ENCODE measurements around the gene FARS2.

The FARS2 gene

DNA sequence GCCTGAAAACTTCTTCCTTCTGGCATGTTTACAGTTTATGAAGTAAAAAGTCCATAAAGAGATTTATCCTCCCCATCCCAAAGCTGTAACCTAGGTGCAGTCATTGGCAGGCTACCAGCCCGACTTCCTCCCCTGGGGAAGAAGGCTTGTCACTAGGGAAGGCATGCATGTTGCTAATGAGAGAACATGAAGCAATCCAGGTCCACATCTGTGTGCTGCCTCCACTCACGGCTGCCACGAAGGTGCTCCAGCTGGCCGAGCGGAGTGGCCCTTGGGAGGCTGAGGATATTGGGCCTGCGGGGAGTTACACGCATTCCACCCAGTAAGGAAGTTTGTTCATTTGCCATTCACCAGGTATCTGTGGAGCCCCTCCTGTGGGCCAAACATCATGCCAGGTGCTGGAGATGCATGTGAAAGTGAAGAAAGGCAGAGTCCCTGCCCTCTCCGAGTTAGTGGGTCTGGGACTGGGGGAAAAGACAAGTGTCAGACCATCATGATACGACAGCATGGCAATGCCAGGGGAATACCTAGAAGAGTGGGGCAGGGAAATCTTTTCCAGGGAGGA is 488.4 kb downstream of the FARS2 start:
- TF ChIP-seq GATA1 (IDR thresholded peaks at IDR 0.05; ENCODE audit: low read depth, low read length): no peak
- TF ChIP-seq POLR2A (IDR thresholded peaks at IDR 0.05; ENCODE audit: low read length): no peak
- no peak for DNase-seq

DNA sequence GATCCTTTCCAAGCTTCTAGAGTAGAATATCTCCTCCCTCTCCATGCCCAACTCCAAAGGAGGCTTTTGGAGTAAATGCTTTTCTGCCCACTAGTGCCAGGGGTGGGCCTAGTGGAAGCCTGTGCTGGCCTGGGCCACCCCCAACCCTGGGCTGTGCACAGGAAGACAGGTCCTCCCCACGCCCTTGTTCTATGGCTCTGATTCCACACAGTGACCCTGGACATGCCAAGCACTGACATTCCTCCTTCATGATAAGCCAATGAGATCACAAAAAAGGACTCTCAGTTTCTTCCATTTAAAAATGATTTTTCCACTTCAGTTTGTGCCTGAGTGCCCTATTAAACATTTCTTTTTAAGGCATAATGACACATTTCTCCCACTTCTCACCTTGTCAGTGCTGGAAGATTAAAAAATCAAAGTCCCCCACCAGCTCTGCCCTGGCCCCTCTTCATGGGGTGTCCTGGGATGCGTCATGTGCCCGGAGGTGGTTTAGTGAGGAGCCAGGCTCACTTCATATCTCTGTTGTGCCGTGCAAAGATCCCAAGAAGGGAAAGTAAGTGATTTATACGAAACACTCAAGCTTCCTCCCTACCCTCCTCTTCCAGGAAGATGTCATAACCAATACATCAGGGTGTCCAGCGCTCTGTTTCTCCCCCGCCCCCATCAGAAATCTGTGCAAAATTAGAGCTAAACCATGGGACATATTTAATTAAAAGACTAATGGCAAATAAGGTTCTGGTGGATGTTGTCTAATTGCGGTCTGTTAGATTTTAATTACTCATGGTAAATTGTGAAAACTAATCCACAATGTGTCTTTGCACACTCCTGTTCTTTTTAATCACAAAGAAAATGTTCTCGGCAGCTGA is 490.4 kb downstream of the FARS2 start:
- no peak for DNase-seq
- TF ChIP-seq GATA1 (IDR thresholded peaks at IDR 0.05; ENCODE audit: low read depth, low read length): no peak
- no peak for TF ChIP-seq POLR2A (IDR thresholded peaks at IDR 0.05; ENCODE audit: low read length)

DNA sequence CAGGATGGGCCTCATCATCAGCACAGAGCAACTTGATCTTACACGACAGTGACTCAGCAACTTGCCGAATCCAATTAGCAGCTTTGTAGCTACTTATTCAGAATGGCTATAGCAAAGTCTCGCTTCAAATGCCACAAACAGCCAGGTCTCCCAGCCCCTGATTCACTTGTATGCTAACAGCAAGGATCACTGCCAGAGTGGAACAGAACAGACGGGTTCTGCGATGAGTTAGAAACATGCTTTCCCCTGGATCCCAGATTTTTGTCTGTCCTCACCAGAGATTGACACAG is 491.0 kb downstream of the FARS2 start:
- no peak for DNase-seq
- TF ChIP-seq POLR2A (IDR thresholded peaks at IDR 0.05; ENCODE audit: low read length) (no peak), GATA1 (IDR thresholded peaks at IDR 0.05; ENCODE audit: low read depth, low read length) (no peak)

DNA sequence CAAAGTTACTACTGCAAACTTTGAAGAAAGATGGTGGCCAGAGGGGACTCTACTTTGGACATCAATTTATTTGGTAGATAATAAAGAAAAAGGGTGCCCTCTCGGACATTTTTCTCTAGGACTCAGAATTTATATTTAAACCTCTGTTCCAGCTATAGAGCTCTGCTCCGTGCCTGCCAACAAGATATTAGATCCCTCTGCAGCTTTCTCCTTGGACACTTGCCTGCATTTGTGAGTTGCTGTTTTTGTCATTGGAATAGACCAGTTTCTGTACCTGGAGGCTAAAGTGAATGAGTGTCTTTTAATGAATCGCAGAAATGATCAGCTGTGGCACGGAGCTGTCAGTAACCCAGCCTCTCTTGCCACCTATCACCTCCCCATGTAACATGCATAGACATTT is 491.9 kb downstream of the FARS2 start:
- no peak for DNase-seq
- TF ChIP-seq POLR2A (IDR thresholded peaks at IDR 0.05; ENCODE audit: low read length): no peak
- TF ChIP-seq GATA1 (IDR thresholded peaks at IDR 0.05; ENCODE audit: low read depth, low read length): no peak

DNA sequence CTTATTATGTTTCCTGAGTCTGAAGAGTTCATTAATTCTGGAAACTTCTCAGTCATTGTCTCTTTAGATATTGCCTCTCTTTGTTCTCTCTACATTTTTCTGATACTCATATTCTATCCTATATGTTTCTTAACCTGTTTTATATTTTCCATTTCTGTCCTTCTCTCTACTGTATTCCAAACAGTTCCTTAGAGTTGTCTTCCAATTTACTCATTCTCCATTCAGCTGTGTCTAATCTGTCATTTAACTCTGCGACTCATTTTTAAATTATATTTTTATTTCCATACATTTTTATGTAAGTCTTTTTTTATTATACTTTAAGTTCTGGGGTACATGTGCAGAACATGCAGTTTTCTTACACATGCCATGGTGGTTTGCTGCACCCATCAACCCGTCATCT is 493.6 kb downstream of the FARS2 start:
- DNase-seq: no peak
- TF ChIP-seq GATA1 (IDR thresholded peaks at IDR 0.05; ENCODE audit: low read depth, low read length) (no peak), POLR2A (IDR thresholded peaks at IDR 0.05; ENCODE audit: low read length) (no peak)

DNA sequence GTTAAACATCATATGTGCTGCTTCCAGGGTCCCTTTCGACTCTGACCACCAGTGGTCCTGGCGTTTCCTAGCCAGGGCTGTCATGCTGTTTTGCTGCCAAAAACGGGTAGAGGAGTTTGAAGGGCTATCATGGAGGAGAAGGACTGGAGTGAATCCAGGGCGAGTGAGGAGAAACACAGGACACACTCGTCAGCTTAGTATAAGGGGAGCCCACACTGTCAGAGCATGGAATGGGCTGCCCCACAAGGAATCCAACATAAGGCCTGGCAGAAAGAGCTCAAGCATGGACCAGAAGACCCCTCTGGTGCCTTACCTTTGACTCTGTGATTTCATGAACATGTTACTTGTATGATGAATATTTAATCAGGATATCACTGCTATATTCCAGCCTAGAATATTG is 498.3 kb downstream of the FARS2 start:
- DNase-seq: no peak
- no peak for TF ChIP-seq GATA1 (IDR thresholded peaks at IDR 0.05; ENCODE audit: low read depth, low read length)
- no peak for TF ChIP-seq POLR2A (IDR thresholded peaks at IDR 0.05; ENCODE audit: low read length)

DNA sequence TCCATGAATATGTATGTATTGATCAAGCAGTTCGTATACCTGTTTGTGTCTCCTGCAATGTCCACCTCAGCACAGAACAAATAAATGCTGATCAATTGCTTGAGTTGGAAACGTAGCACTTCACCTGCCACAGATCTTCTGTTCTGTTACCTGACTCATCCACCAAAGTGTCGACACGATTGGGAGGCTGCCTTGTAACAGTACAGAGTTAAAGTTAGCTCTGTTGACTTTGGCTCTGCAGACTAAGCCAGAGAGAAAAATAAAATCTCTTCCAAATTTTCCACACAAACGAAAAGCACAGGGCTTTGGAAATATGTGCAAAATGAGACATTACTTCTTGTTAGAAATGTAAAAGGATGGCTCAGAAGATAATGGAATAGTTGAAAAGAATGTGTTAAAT is 500.1 kb downstream of the FARS2 start:
- no peak for TF ChIP-seq POLR2A (IDR thresholded peaks at IDR 0.05; ENCODE audit: low read length)
- no peak for TF ChIP-seq GATA1 (IDR thresholded peaks at IDR 0.05; ENCODE audit: low read depth, low read length)
- no peak for DNase-seq

DNA sequence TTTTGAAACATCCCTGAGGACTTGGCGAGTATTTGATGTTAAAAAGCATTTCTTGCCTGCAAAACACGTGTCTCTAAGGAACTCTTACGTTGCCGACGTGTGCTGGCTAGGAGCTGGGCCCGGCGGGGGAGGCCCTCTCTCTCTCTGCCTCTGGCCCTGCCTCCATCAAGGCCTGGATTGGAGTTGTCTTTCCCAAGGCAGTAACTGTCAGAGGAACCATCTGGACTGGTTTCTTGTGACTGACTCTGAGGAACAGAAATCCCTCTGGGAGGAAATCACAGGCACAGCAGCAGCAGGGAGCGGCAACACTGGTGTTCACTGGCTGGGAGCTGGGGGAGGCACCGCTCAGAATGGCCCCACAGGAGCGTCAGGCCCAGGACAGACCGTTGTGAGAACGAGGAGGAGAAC is 501.3 kb downstream of the FARS2 start:
- DNase-seq: no peak
- TF ChIP-seq POLR2A (IDR thresholded peaks at IDR 0.05; ENCODE audit: low read length) (no peak), GATA1 (IDR thresholded peaks at IDR 0.05; ENCODE audit: low read depth, low read length) (no peak)

DNA sequence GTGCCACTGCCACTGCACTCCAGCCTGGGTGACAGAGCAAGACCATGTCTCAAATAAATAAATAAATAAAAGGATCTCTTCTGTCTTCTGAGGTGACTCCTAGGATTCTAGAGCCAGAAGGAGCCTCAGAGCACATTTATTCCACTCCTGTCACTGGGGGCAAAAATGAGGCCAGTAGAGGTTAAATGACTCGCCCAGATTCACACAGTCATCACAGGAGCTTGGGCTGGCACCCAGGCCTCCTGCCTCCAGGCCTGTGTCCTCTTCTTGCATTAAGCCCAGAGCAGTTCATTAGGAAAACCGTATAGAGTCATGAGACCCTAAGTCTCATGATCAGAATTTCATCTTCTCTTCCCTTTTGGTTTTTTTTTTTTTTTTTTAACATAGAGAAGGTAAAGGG is 502.1 kb downstream of the FARS2 start:
- TF ChIP-seq GATA1 (IDR thresholded peaks at IDR 0.05; ENCODE audit: low read depth, low read length) (no peak), POLR2A (IDR thresholded peaks at IDR 0.05; ENCODE audit: low read length) (no peak)
- DNase-seq: no peak

DNA sequence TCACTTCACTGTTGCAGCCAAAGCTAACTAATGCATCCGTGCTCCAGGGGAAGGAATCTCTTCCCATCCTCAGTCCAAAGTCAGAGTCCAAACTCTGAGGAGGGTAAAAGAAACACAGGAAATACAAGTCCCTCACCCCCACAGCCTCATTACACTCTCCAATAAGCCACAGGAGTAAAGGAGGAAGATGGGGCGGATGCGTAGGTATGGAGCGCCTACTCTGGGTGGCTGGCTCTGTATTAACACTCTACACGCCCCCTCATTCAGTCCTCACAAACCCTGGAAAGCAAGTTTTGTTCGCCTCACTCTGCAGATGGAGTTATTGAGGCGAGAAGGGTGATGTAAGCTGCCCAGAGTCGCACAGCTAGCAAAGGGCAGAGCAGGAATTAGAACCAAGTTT is 502.6 kb downstream of the FARS2 start:
- DNase-seq: no peak
- TF ChIP-seq GATA1 (IDR thresholded peaks at IDR 0.05; ENCODE audit: low read depth, low read length): no peak
- TF ChIP-seq POLR2A (IDR thresholded peaks at IDR 0.05; ENCODE audit: low read length): no peak

DNA sequence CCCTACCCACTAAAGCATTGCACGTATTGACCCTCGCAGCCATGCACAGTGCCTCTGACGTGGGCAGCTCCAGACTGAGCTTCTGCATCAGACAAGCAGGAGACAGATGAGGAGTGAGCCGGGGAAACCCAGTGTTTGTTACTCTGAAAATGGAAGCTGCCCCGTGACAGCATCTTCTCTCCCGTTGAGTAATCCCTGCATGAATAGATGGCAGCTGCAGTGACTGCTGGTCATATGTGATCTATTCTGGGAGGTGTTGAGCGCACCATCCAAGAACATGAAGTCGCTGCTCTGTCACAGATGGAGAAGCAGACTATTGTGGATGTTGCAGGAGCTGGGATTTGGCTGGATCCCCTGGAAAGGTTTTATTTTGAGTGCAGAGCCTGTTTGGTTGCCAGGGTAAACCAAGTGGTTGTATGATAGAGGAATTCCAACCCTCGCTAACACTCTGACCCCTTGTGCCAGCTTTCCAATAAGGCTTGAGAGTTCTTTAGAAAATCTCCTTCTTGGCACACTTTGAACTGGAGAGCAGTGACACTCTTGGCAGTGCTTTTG is 503.2 kb downstream of the FARS2 start:
- TF ChIP-seq POLR2A (IDR thresholded peaks at IDR 0.05; ENCODE audit: low read length): no peak
- TF ChIP-seq GATA1 (IDR thresholded peaks at IDR 0.05; ENCODE audit: low read depth, low read length): no peak
- no peak for DNase-seq

DNA sequence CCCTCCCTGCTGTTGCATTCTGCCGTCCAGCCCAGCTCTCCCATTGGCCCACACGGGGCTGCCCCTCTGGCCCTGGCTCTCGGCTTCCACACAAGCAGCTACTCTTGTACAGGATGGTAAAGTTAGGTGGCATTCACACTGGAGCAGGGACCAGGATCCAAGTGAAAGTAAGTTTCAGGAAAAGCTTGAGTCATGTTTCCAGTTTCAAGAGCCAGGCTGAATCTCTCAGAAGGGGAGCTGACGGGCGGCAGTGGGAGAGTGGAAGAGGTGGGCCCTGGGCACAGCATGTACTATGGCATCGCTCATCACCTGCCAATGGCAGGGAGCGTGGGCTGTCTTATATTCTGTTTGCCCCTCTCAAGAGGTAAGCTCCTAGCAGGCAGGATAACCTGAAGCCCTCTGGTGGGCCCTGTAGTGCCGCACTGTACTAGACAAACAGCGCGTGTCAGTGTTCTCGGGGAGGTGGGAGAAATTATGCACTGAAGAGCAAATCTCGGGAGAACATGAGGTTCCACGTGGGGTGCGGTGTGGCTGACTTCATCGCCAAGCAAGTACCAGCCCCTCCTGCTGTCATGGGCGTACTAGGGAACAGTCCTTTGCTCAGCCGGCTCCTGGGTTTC is 503.9 kb downstream of the FARS2 start:
- TF ChIP-seq GATA1 (IDR thresholded peaks at IDR 0.05; ENCODE audit: low read depth, low read length) (no peak), POLR2A (IDR thresholded peaks at IDR 0.05; ENCODE audit: low read length) (no peak)
- no peak for DNase-seq

DNA sequence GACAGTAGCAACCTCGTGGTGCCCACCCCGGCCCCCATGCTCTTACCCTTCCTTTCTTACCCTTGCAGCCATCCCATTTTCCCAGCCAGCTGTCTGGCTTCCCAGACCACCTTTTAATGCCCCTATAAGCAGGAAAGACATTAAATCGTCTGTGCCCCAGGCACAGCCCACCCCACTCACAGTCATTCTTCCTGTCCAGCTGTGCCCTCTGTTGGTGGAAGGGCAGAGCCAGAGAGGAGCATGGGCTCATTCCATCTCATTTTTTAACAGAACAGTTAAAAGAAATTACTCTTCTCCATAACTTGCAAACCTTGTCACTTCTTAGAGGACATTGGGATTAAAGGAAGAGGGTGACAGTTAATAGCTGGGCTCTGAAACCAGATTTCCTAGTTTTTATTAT is 504.9 kb downstream of the FARS2 start:
- no peak for DNase-seq
- TF ChIP-seq POLR2A (IDR thresholded peaks at IDR 0.05; ENCODE audit: low read length) (no peak), GATA1 (IDR thresholded peaks at IDR 0.05; ENCODE audit: low read depth, low read length) (no peak)

DNA sequence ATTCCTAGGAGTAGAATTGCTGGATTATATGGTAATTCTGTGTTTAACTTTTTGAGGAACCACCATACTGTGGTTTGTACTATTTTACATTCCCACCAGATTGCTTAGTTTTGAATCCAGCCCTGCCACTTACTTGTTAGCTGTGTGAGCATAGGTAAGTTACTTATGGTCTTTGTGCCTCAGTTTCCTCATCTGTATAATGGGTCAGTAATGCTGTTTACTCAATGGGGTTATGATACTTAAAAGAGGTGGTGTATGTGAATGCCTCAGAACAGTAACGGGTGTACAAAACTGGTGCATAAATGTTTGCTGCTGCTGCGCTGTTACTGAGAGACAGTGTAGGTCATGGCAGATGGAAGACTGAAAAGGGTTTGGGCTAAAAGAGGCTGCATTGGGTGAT is 506.2 kb downstream of the FARS2 start:
- no peak for DNase-seq
- TF ChIP-seq GATA1 (IDR thresholded peaks at IDR 0.05; ENCODE audit: low read depth, low read length): no peak
- TF ChIP-seq POLR2A (IDR thresholded peaks at IDR 0.05; ENCODE audit: low read length): no peak

DNA sequence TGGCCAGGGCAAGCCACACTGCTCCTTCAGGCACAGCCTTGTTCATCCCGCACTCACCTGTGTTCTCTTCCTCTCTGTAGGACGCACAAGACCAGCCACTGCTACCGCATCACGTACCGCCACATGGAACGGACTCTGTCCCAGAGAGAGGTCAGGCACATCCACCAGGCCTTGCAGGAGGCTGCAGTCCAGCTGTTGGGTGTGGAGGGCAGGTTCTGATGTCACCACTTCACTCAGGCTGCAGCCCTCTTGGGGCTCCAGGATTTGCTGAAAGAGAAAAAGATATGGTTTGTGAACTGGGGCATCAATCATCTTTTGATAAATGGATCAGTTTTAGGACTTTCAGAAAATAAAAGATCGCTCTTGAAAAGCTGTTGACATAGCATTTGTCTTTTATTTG is 509.9 kb downstream of the FARS2 start:
- TF ChIP-seq GATA1 (IDR thresholded peaks at IDR 0.05; ENCODE audit: low read depth, low read length) (no peak), POLR2A (IDR thresholded peaks at IDR 0.05; ENCODE audit: low read length) (no peak)
- no peak for DNase-seq
